Tibial nerve (tissue), 3 donors: ENCODE results near the gene APOH.

Experiments
- POLR2A ChIP-seq, 2 donors: fragments of 450-650 bp; IDR thresholded peaks; one replicate each; pipeline ENCODE4 v1.6.1; 2017; ENCODE audit warnings: antibody characterized with exemption in 2 of 2, mild to moderate bottlenecking in 2 of 2, moderate library complexity in 2 of 2
- TF ChIP-seq, protein P1 (sequence below), 5 experiments: fragments of 200-600 bp in 3 of 5; fragments of 450-650 bp in 2 of 5; sonication (generic) in 3 of 5; IDR thresholded peaks; one replicate each; pipeline ENCODE4 v1.5.1; 2016 to 2019; ENCODE audit warnings: antibody characterized with exemption in 5 of 5, mild to moderate bottlenecking in 3 of 5, moderate library complexity in 2 of 5

DNA sequence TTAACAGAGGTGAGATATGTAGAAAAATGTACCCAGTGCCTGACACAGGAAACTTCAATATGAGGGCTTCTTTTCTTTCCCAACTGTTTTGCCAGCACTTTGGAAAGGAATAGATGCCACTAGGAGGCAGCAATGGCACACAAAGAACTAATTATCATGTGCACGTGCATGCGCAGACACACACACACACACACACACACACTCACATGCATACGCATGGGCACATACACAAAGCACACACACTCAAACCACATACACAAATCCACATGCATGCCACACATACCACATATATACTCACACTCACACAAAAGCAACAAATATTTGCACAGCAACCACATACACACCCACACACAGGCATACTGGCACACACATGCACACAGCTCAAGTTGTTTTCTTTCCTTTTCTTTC is 28.5 kb downstream of the APOH start:
- TF ChIP-seq, protein P1, sequence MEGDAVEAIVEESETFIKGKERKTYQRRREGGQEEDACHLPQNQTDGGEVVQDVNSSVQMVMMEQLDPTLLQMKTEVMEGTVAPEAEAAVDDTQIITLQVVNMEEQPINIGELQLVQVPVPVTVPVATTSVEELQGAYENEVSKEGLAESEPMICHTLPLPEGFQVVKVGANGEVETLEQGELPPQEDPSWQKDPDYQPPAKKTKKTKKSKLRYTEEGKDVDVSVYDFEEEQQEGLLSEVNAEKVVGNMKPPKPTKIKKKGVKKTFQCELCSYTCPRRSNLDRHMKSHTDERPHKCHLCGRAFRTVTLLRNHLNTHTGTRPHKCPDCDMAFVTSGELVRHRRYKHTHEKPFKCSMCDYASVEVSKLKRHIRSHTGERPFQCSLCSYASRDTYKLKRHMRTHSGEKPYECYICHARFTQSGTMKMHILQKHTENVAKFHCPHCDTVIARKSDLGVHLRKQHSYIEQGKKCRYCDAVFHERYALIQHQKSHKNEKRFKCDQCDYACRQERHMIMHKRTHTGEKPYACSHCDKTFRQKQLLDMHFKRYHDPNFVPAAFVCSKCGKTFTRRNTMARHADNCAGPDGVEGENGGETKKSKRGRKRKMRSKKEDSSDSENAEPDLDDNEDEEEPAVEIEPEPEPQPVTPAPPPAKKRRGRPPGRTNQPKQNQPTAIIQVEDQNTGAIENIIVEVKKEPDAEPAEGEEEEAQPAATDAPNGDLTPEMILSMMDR (IDR thresholded peaks at IDR 0.05) = peak; percentile 28 to 56 (median 44)
- TF ChIP-seq POLR2A (IDR thresholded peaks at IDR 0.05) = no peak
